Neural progenitor cell (in vitro differentiated cells): ENCODE measurements around the gene PEAK1. TPM values are rescaled to one million over a fixed set of nuclear protein-coding genes. Genes with fewer than 3 reads are reported as not detected.

ENCODE experiments used
- DNase-seq: peaks from one replicate; pipeline ENCODE4 v3.0.0-alpha.2; 2016; ENCODE audit warnings: low spot score
- H2AFZ ChIP-seq: fragments of 200-600 bp; sonication (generic); replicated peaks from 2 replicates; pipeline ENCODE4 v1.6.1; 2016; ENCODE audit warnings: antibody characterized with exemption
- H3F3A ChIP-seq: fragments of 200-600 bp; sonication (generic); 2 replicates; pipeline ENCODE4 v1.6.1; 2016; ENCODE audit warnings: antibody characterized with exemption, low read depth
- H3K27ac ChIP-seq: fragments of 200-600 bp; sonication (generic); 2 replicates; pipeline ENCODE4 v1.5.1; 2016; ENCODE audit warnings: mild to moderate bottlenecking
- H3K27me3 ChIP-seq: fragments of 200-600 bp; sonication (generic); 2 replicates; pipeline ENCODE4 v1.6.1; 2016; ENCODE audit warnings: mild to moderate bottlenecking, moderate library complexity
- H3K36me3 ChIP-seq: fragments of 200-600 bp; sonication (generic); 2 replicates; pipeline ENCODE4 v1.5.1; 2016
- H3K4me1 ChIP-seq: fragments of 200-600 bp; sonication (generic); 2 replicates; pipeline ENCODE4 v1.6.1; 2016; ENCODE audit warnings: mixed run types
- H3K4me2 ChIP-seq: fragments of 200-600 bp; sonication (generic); 2 replicates; pipeline ENCODE4 v1.6.1; 2016
- H3K4me3 ChIP-seq: fragments of 200-600 bp; sonication (generic); 2 replicates; pipeline ENCODE4 v1.5.1; 2016
- H3K79me2 ChIP-seq: fragments of 200-600 bp; sonication (generic); 2 replicates; pipeline ENCODE4 v1.6.1; 2016; ENCODE audit warnings: low read depth
- H3K9ac ChIP-seq: fragments of 200-600 bp; sonication (generic); 2 replicates; pipeline ENCODE4 v1.6.1; 2016
- H3K9me3 ChIP-seq: fragments of 200-600 bp; sonication (generic); 2 replicates; pipeline ENCODE4 v1.5.1; 2016; ENCODE audit warnings: low read depth
- H4K20me1 ChIP-seq: fragments of 200-600 bp; sonication (generic); 2 replicates; pipeline ENCODE4 v1.6.1; 2016; ENCODE audit warnings: low read depth
- H3K27ac Mint-ChIP-seq: 3 replicates; pipeline ENCODE4 v1.8.0; 2021; ENCODE audit warnings: mixed read lengths
- H3K27me3 Mint-ChIP-seq: 2 replicates; pipeline ENCODE4 v1.8.0; 2022; ENCODE audit warnings: low read depth, mild to moderate bottlenecking, inconsistent platforms, moderate library complexity, mixed read lengths; ENCODE audit not compliant: insufficient read depth
- H3K36me3 Mint-ChIP-seq: 3 replicates; pipeline ENCODE4 v1.8.0; 2021; ENCODE audit warnings: mixed read lengths
- H3K4me1 Mint-ChIP-seq: 3 replicates; pipeline ENCODE4 v1.8.0; 2021; ENCODE audit warnings: mixed read lengths
- H3K4me3 Mint-ChIP-seq: 3 replicates; pipeline ENCODE4 v1.8.0; 2021; ENCODE audit warnings: mild to moderate bottlenecking, moderate library complexity, mixed read lengths
- H3K9me3 Mint-ChIP-seq: 3 replicates; pipeline ENCODE4 v1.8.0; 2020; ENCODE audit warnings: mixed read lengths
- CTCF ChIP-seq: fragments of 200-600 bp; sonication (generic); IDR thresholded peaks from 2 replicates; pipeline ENCODE4 v1.5.1; 2017; ENCODE audit warnings: antibody characterized with exemption, mild to moderate bottlenecking
- EZH2 ChIP-seq: fragments of 200-600 bp; sonication (generic); IDR thresholded peaks from 2 replicates; pipeline ENCODE4 v1.6.1; 2017; ENCODE audit warnings: antibody characterized with exemption, mild to moderate bottlenecking, moderate library complexity
- EZH2phosphoT487 ChIP-seq: fragments of 200-600 bp; sonication (generic); IDR thresholded peaks from 2 replicates; pipeline ENCODE4 v1.6.1; 2017; ENCODE audit warnings: antibody characterized with exemption
- total RNA-seq: library from RNA; depleted of rRNA; stranded (reverse); fragments of >200 nt; gene quantifications from 2 replicates; pipeline ENCODE4 v1.2.3, GENCODE V29; 2015; ENCODE audit warnings: low replicate concordance

PEAK1 gene
- total RNA-seq, 1 donor from 2014 or later, result 30.9 TPM

- Histone ChIP-seq H4K20me1 (peaks cover 36% of the 10 kb centered on the region), H2AFZ (peak within 1 kb of the TSS; percentile 99), H3K27ac (peak within 1 kb of the TSS; percentile 79), H3K79me2 (peaks cover 86% of the 10 kb centered on the region), H3K36me3 (no peaks in the 10 kb centered on the region), H3F3A (peaks cover 7% of the 10 kb centered on the region), H3K4me1 (peaks cover 28% of the 10 kb centered on the region), H3K27me3 (no peaks in the 10 kb centered on the region), H3K9me3 (no peaks in the 10 kb centered on the region), H3K4me3 (peak within 1 kb of the TSS; percentile 94), H3K4me2 (peak within 1 kb of the TSS; percentile 82), H3K9ac (peak within 1 kb of the TSS; percentile 79)
- TF ChIP-seq EZH2 (no peak), EZH2phosphoT487 (no peak), CTCF (no peak)
- Mint-ChIP-seq H3K36me3 (no peaks in the 10 kb centered on the region), H3K27me3 (peaks cover 2% of the 10 kb centered on the region), H3K9me3 (no peaks in the 10 kb centered on the region), H3K4me1 (peaks cover 36% of the 10 kb centered on the region), H3K27ac (peak within 1 kb of the TSS; percentile 97), H3K4me3 (peak within 1 kb of the TSS; percentile 94)
- peak; percentile 83 for DNase-seq
Measured at GRCh38 chr15:77420610-77421369, 886 bp upstream of the PEAK1 start, which contains the start of gene HMG20A. Gene HMG20A, plus strand, starts transcription at chr15:77420888. Its CDS starts 37,520 bp downstream, at chr15:77458408.

GRCh38 chr15:77418966-77419835, 703 bp downstream of the PEAK1 start:
- peaks cover 30% of the 10 kb centered on the region for H4K20me1 ChIP-seq
- peak overlapping the region; percentile 88 for H3K27ac Mint-ChIP-seq
- no peaks in the 10 kb centered on the region for H3K9me3 ChIP-seq
- no peak overlapping the region for H3K27ac ChIP-seq
- peak overlapping the region; percentile 60 for H3K9ac ChIP-seq
- no peaks in the 10 kb centered on the region for H3K9me3 Mint-ChIP-seq
- H3K4me3 Mint-ChIP-seq, result peak overlapping the region; percentile 95
- peaks cover 36% of the 10 kb centered on the region for H3K4me1 Mint-ChIP-seq
- H3K27me3 Mint-ChIP-seq, result peaks cover 2% of the 10 kb centered on the region
- peak; percentile 77 for DNase-seq
- H2AFZ ChIP-seq, result peak overlapping the region; percentile 80
- peaks cover 31% of the 10 kb centered on the region for H3K4me1 ChIP-seq
- no peaks in the 10 kb centered on the region for H3K27me3 ChIP-seq
- peaks cover 7% of the 10 kb centered on the region for H3F3A ChIP-seq
- H3K4me3 ChIP-seq, result peak overlapping the region; percentile 94
- no peaks in the 10 kb centered on the region for H3K36me3 ChIP-seq
- TF ChIP-seq CTCF (peak; percentile 37), EZH2 (no peak), EZH2phosphoT487 (no peak)
- H3K36me3 Mint-ChIP-seq, result no peaks in the 10 kb centered on the region
- peak overlapping the region; percentile 74 for H3K4me2 ChIP-seq
- H3K79me2 ChIP-seq, result peaks cover 86% of the 10 kb centered on the region

GRCh38 chr15:77418391-77418965, 1.4 kb downstream of the PEAK1 start:
- H3K27me3 Mint-ChIP-seq, result peaks cover 2% of the 10 kb centered on the region
- DNase-seq, result no peak
- peak overlapping the region; percentile 95 for H3K4me3 Mint-ChIP-seq
- no peaks in the 10 kb centered on the region for H3K36me3 Mint-ChIP-seq
- Histone ChIP-seq H3K4me2 (peak overlapping the region; percentile 74), H4K20me1 (peaks cover 30% of the 10 kb centered on the region), H3K4me3 (peak overlapping the region; percentile 94), H3K79me2 (peaks cover 86% of the 10 kb centered on the region), H3K27me3 (no peaks in the 10 kb centered on the region), H3K4me1 (peaks cover 31% of the 10 kb centered on the region), H3K27ac (no peak overlapping the region), H3K36me3 (no peaks in the 10 kb centered on the region), H2AFZ (peak overlapping the region; percentile 80), H3K9me3 (no peaks in the 10 kb centered on the region), H3F3A (peaks cover 7% of the 10 kb centered on the region), H3K9ac (peak overlapping the region; percentile 60)
- H3K27ac Mint-ChIP-seq, result peak overlapping the region; percentile 88
- TF ChIP-seq EZH2, result no peak
- TF ChIP-seq CTCF, result no peak
- no peak for TF ChIP-seq EZH2phosphoT487
- peaks cover 32% of the 10 kb centered on the region for H3K4me1 Mint-ChIP-seq
- H3K9me3 Mint-ChIP-seq, result no peaks in the 10 kb centered on the region
